ENCODE data around the gene TRIM50.
"Not testable (repeated sequence)": the region's sequence is repeated elsewhere in the genome, so short reads cannot be mapped to it uniquely, and the experiment has no call there.

Gene TRIM50

DNA sequence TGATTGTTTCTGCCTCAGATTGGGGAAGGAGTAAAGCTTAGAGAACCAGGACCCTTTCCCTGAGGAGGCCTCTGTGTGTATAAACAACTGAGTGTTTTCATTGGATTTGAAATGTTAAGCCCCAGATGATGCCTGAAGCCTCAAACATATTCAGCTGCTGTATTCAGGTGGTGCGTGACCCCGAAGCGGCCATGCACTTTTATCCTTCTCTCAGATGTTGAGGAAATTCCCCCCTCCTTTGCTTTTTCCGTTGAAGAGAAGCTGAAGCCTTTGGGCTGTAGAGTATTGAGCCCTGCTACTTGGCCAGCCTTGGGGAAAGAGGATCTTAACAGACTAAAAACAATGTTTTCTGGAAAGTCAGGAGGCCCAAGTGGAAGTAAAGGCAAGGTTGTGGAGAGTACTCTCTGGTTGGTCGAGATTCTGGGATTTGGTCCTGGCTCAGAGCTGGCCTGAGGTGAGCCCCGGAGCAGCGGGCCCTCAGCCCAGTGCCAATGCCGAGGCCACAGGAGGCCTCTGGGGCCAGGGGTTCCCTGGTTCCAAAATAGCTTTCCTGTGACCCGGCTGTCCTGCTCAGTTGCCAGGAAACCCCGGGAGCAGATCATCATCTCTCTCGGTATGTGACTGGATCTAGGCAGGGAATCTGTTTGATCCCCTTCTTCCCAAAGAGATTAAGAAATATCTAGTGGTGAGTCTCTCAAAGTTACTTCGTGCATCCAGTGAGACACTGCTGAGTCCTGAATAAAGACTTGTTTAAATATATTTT lies 22.6 kb upstream of the TRIM50 start:
- no peak for DNase-seq (ENCODE audit: low read depth)

DNA sequence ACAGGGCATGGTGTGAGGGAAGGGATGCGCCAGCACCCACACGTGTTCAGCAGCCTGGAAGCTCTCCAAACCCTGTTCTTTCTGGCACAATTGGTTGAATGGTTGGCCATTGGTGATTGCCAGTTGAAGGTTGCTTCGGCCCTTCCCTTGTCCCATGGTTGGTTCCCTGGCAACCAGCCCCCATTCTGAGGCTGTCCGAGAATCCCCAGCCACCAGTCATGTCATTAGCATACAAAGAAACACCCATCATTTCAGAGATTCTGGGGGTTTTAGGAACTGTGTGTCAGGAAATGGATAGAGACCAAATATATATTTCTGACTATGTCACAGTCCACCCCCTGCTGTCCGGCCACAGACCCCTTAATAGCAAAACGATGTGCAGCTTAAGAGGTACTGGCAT lies 21.9 kb upstream of the TRIM50 start:
- no peak for DNase-seq (ENCODE audit: low read depth)

DNA sequence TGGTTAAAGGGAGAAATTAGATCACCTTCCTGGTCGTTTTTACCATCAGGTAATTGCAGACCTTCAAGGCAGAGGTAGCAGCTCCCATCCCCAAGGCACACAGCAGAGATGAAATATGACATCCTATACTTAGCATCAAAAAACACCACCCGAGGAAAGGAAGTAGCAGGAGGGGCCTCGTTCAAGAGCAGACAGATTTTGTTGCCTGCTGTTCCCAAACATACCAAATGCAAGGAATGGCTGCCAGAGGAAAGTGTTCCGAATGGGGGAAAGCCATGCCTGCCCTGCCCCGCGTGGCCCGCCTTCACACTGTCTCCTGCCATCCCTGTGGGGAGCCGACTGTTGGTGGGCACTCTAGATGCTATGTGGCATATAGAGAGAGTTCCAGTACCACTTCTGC lies 18.1 kb upstream of the TRIM50 start:
- DNase-seq (ENCODE audit: low read depth), result no peak

DNA sequence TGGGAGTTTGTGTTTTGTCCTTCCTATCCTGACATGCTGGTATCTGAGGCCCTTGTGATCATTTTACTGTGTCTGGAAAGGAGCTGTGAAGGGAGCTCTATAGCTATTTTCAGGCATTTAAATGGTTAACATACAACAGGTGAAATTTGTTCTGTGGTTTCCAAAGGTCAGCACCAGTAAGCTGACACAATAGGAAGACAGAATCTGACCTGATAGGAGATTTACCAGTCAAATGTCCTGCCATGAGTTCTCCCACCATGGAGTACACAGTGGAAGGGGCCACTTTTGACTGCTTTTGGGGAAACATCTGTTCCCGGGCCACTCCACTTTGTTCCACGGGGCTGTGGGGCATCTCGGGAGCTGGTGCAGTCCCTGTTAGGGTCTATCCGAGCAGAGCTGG lies 17.7 kb upstream of the TRIM50 start:
- no peak for DNase-seq (ENCODE audit: low read depth)

DNA sequence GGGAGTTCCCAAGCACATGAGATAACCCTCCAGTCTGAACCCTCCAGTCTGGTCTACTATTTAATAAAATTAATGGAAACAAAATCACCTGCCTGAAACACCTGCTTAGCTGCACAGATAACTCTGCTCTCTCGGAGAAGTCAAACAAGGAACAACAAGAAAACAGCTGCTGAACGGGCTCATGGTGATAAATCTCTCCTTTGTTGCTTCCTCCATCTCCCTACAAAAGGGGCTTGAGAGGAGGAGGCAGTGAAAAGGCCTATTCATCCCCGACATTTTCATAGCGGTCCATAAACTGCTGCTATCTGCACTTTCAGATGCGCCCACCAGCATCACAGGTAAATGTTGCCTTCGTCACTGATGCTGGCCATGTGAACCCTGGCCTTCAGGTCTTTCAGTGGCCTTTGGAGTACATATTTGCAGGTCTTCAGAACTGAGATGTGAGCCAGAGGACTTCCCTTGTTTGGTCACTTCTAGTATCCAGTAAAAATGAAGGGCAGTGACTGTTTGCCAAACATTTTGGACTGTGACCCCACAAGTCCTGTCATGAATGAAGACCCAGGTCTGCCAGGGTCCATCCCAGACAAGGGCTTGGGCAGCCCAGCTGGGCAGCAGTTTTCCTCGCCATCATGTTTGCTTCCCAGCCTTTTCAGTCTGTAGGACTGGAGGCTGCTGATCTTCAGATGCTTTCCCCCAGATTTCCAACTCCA lies 15.9 kb upstream of the TRIM50 start:
- no peak for DNase-seq (ENCODE audit: low read depth)

DNA sequence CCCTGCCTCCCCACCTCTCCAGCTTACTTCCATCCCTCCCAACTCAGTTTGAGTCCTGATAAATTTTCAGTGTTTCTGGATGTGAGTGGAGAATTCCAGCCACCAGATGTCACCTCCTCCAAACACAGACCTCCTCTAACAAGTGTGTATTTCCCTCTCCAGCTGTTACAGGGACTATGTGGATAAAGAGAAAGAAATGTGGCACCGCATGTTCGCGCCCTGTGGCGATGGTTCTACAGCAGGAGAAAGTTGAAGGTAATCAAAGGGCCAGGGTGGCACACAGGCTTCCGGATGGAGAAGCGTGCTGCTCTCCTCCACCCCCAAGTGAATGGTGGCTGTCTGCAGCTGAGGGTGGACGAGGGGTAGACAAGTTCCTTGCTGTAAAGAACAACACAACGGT lies 14.8 kb upstream of the TRIM50 start:
- DNase-seq (ENCODE audit: low read depth), result peak; percentile 42

DNA sequence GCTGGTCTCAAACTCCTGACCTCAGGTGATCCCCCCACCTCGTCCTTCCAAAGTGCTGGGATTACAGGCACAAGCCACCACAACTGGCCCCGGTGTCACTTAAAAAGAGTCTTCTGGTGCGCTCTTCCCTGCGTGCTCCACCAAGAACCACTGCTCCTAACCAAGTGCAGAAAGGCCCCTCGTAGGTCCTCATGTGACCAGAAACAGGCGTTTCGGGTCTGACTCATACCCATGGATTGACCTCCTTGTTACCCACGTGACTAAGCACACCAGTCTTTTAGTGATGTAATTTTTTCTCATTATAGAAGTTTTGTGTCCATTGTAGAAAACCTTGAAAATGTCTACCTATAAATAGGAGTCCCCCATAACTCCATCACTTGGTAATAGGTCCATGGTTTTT lies 14.0 kb upstream of the TRIM50 start:
- DNase-seq (ENCODE audit: low read depth), result peak; percentile 85

DNA sequence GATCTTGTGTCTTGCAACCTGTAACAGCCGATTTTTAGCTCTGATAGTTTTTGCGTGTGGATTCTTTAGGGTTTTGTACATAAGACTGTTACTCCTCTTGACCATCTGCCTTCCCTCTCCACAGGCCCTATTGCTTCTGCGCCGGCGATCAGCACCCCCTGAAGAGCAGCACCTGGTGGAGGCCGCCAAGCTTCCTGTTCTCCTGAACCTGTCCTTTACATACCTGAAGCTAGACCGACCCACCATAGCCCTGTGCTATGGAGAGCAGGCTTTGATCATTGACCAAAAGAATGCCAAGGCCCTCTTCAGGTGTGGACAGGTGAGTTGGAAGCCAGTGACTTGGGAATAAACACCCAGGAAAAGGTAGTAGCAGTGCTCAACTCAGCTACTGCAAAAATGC lies 12.6 kb upstream of the TRIM50 start:
- no peak for DNase-seq (ENCODE audit: low read depth)

DNA sequence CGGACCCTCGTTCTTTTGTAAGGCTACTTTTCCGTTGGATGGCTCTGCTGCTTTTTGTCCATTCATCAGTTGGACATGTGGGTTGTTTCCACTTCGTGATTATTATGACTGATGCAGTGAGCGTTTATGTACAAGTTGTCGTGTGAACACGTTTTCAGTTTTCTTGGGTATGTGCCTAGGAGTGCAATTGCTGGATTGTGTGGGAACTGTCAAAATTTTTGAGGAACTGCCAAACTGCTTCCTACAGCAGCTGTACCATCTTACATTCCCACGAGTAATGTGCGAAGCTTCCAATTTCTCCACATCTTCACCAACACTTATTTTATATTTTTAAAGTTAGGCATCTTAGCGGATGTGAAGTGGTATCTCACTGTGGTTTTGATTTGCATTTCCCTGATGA lies 10.4 kb upstream of the TRIM50 start:
- DNase-seq (ENCODE audit: low read depth), result peak; percentile 6

DNA sequence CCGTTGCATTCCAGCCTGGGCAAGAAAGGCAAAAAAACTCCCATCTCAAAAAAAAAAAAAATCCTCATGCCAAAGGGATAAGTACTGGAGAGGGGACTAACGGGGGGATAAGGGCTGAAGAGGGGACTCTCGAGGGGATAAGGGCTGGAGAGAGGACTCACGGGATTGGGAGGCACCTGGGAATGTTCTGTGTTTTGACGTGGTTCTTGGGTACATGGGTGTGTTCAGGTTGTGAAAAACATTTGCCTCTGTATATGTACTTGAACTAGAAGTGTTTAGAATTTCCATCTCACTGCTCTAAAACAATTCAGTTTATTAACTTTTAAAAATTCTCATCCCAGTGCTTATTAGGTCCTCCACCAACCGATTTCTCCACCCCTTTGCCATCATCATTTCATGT lies 4.6 kb upstream of the TRIM50 start:
- no peak for DNase-seq (ENCODE audit: low read depth)

DNA sequence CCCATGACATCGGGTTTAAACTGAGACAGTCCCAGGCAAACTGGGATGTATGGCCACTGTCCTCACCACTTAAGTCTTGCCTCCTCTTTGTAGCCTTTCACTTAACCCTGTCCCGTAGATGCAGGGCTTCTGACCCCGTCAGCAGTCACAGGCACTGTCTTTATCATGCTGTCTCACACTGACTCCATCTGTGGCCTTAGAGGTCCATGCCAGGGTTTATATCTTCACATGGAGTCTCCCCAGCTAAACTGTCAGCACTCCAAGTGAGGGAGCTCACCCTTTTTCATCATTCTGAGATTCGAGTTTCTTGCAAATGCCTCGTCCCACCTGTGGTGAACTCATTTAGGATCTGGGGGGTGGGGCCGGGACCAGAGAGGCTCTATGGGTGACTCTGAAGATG lies 2.9 kb upstream of the TRIM50 start:
- no peak for DNase-seq (ENCODE audit: low read depth)

DNA sequence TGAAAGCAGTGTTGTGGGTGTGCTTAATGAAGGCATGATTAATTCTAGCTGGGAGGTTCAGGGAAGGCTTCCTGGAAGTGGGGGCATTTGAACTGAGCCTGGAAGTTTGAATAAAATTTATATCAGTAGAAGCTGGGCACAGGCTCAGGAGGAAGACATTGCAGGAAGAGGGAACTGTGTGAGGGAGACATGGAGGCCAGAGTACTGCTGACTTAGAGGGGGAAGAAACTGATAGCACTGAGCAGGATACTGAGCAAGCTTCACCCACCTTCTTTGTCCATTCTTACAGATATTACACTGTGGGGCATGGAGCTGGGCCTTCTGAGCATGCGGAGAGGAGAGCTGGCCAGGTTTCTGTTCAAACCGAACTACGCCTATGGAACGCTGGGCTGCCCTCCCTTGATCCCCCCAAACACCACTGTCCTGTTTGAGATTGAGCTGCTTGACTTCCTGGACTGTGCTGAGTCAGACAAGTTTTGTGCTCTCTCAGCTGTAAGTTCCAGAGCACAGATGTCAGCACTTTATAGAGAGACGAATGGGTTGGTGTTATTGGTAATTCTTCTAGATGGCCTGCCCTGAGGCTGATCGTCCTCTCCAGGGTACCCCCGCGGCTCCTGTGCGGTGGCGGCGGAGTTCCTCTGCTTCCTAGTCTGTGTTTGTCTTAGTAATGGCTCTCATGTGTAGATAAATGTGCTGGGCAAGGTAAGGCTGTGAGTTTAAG lies 2.1 kb upstream of the TRIM50 start:
- peak; percentile 29 for DNase-seq (ENCODE audit: low read depth)

DNA sequence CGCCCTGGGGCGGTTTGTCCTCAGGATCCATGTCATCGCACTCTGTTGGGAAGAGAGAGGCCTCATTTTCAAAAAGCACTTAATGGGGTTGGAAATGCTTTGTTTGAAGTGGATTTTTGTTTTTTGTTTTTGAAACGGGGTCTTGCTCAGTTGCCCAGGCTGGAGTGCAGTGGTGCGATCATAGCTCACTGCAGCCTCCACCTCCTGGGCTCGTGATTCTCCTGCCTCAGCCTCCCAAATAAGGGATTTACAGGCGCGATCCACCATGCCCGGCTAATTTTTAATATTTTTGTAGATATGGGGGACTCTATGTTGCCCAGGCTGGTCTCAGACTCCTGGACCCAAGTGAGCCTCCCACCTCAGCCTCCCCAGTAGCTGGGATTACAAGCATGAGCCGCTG lies 814 bp upstream of the TRIM50 start:
- no peak for DNase-seq (ENCODE audit: low read depth)

DNA sequence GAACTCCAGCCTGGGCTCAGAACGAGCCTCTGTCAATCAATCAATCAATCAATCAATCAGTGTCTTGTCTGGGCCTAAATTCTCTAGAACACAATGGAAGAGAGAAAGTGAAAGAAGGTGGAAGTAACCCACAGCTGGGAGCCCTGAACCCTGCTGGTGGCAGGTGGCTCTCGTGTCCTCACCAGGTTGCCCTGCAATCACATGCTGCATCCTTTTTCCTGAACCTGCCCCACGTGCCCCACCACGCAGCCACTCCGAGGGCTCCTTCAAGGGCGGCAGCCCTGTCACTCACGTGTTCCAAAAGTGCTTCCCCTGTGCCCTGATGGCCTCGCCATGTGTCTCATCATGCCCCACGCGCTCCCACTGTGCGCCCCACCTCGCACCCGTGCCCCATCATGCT lies 433 bp downstream of the TRIM50 start:
- DNase-seq (ENCODE audit: low read depth), result not testable (repeated sequence)

DNA sequence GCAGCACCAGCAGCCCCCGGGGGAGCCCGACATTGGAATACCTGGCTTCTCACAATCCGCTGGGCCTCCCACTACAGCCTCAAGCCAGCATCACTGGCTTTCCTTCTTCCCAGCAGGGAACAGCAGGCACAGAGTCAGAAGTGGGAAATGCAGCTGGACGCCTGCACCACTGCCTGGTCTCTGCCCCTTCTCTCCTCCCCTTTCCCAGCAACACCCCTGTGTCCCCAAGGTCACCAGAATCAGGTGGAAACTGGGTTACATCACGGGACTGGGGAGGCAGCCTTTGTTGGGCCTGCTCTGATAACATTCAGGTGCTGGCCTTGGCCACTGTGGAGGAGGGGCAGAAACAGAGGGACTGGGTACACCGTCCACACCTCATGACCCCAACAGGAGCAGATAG lies 2.5 kb downstream of the TRIM50 start:
- DNase-seq (ENCODE audit: low read depth), result not testable (repeated sequence)

DNA sequence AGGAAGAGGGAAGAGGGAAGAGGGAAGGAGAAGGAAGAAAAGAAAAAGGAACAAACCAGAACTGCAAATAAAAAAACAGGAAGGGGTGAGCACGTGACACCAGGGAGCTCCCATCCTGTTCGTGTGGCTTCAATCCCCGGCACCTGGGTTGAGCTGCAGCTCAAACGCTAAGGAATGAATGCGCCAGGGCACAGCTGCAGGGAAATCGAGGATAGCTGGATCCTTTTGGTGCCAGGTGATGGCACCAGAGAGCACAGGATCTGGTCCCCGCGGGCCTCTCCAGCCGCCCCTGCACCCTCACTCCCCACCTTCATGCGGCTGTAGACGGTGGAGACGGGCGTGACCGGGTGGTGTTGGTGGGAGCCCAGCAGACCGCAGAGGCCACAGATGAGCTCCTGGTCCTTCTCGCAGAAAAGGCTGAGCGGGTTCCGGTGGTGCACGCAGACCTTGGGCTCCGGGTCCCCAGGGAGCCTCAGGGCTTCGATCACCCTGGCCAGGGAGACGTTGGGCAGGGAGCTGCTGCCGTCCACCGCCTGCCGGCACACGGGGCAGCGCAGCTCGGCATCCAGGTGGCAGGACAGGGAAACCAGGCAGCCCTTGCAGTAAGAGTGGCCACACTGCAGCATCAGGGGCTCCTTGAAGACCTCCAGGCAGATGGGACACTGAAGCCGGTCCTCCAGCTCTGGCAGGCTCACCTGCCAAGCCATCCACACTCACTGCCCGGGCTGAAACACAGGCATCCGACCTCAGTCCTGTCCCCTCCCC lies 3.6 kb downstream of the TRIM50 start:
- peak; percentile 43 for DNase-seq (ENCODE audit: low read depth)

DNA sequence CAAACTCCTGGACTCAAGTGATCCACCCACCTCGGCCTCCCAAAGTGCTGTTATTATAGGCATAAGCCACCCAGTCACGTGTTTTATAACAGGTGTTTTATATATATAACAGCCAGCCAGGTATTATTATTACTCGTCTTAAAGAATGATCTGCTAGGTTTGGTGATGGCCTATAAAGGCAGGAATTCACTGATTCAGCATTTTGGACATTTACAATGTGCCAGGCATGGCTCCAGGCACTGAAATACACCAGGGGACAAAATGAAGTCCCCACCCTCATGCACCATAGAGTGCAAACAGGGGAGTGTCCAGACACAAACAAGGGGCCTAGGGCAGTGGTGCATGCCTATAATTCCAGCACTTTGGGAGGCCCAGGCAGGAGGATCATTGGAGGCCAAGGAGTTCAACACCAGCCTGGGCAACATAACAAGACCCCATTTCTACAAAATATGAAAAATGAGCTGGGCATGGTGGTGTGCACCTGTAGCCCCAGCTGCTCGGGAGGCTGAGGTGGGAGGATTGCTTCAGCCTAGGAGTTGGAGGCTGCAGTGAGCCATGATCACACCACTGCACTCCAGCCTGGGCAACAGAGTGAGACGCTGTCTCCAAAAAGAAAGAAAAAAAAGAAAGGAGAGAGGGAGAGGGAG lies 4.3 kb downstream of the TRIM50 start:
- DNase-seq (ENCODE audit: low read depth), result not testable (repeated sequence)

DNA sequence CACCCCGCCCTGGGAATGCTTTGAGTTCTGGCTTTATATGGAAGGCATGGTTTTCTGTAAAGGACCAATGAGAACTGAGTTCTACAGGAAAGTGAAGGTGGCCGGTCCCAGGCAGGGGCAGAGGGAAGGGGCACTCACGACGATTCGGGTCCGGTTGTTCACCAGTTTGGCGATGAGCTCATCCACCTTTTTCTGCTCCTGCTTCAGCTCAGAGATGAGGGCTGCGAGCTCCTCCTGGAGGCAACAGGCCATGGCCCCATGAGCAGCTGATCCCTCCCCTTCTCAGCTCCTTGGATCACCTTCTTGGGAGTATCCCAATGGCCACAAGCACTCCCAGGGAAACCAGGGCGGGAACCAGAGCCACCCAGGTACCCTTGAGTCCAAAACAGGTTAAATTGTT lies 7.9 kb downstream of the TRIM50 start:
- DNase-seq (ENCODE audit: low read depth), result peak; percentile 29

DNA sequence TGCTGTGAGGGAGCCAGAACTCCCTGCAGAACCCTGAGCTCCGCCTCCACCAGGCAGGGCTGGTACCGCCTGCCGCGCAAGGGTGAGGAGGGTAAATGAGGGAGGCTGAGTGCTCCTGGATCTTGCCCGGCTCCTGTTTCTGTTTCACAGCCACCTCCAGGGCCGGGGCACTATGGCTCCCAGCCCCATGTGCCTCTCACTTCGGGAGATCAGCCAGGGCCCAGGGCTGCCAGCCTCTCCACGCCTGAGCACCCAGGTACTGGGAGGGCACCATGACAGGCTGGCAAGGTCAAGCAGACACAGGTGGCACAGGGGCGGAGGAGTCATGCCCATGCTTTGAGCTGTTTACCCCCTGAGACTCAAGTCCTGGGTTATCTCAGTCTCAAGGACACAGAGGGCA lies 8.3 kb downstream of the TRIM50 start:
- peak; percentile 35 for DNase-seq (ENCODE audit: low read depth)

DNA sequence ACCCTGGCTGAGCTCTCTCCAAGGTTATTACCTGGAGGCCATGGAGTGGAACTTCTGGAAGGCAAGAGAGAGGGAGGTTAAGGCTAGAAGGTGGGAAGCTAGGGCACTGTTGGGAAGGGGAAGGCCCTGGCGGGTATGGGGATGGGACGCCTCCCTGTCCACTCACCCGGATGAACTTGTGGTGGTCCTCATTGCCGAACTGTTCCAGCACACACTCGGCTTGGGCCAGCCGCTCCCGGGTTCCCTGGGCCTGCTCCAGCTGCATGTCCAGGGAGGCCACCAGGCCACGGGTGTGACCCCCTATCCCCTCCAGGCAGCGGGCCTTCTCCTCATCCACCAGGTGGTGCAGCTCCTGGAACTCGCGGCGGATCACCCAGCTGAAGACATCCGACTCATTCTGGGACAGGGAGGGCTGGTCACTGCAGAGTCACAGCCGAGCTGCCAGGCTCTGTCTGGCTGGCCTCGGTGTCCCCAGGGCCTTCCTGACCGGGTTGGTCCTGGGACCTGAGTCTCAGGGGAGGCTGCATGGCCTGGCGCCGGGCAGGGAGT lies 9.2 kb downstream of the TRIM50 start:
- not testable (repeated sequence) for DNase-seq (ENCODE audit: low read depth)

DNA sequence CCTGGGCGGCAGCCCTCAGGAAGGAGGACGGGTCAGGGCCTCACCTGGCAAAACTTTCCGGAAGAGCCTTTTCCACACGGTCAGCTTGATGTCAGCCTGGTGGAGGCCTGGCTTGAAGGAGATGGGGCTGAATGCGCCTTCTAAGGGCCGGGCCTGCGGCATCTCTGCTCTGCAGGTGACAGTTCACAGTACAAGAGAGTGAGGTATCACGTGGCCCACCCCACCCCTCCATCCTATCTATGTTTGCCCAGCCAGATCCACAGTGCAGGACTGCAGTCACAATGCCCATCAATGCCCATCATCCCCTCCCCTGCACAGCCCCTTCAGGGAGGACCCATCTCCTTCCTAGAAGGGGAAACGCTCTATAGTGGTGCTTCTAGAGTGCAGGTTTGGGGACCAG lies 11.4 kb downstream of the TRIM50 start:
- no peak for DNase-seq (ENCODE audit: low read depth)

DNA sequence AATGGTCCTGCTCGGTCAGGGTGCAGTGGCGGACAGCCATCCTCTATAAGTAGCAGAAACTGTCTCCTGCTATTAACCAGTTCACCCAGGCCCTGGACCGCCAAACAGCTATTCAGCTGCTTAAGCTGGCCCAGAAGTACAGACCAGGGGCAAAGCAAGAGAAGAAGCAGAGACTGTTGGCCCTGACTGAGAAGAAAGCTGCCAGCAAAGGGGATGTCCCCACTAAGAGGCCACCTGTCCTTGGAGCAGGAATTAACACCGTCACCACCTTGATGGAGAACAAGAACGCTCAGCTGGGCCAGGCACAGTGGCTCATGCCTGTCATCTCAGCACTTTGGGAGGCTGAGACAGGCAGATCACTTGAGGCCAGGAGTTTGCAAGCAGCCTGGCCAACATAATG lies 13.6 kb downstream of the TRIM50 start:
- no peak for DNase-seq (ENCODE audit: low read depth)

Data from amniotic epithelial cell (primary cell).